ENCODE measurements around the gene GPC3.

The GPC3 gene

GRCh38 chrX:133881007-133881406 is 104.4 kb downstream of the GPC3 start:
- Histone ChIP-seq H3K4me2 (ENCODE audit: insufficient read depth, low read length, poor library complexity, severe bottlenecking) (no peak overlapping the region), H4K91ac (ENCODE audit: low read depth, low read length, poor library complexity) (no peak overlapping the region), H2AFZ (ENCODE audit: low read length) (no peak overlapping the region), H3K79me1 (ENCODE audit: low read depth, low read length) (no peaks in the 10 kb centered on the region), H3K9ac (ENCODE audit: low read depth, low read length, poor library complexity) (no peak overlapping the region), H2BK5ac (ENCODE audit: low read length) (no peak overlapping the region), H3K27ac (replicated peaks; ENCODE audit: low read length) (no peak overlapping the region), H3K4ac (ENCODE audit: low read length) (no peak overlapping the region), H2AK5ac (ENCODE audit: low read depth, low read length) (no peak overlapping the region), H3K18ac (ENCODE audit: low read length) (no peak overlapping the region), H2BK15ac (ENCODE audit: low read length) (no peak overlapping the region), H3K27me3 (ENCODE audit: control insufficient read depth in 3 of 3, insufficient read depth in 3 of 3, low read depth in 1 of 3, low read length in 3 of 3) (peaks cover 0 to 10% (median 0%) of the 10 kb centered on the region in 3 experiments), H3K9me3 (replicated peaks in 1 of 2; ENCODE audit: control insufficient read depth in 2 of 2, insufficient read depth in 1 of 2, low read depth in 1 of 2, low read length in 2 of 2) (no peaks in the 10 kb centered on the region), H2BK12ac (ENCODE audit: low read length) (no peak overlapping the region), H3K14ac (ENCODE audit: low read length) (no peak overlapping the region), H3K4me1 (ENCODE audit: control insufficient read depth in 2 of 2, insufficient read depth in 1 of 2, low read depth in 1 of 2, low read length in 2 of 2) (peaks cover 0 to 7% of the 10 kb centered on the region in 2 donors), H3K4me3 (ENCODE audit: low read length in 2 of 2) (no peak overlapping the region), H3K36me3 (replicated peaks in 1 of 2; ENCODE audit: control insufficient read depth in 2 of 2, insufficient read depth in 2 of 2, low read length in 2 of 2) (no peaks in the 10 kb centered on the region), H3K23ac (ENCODE audit: low read depth, low read length, poor library complexity) (no peak overlapping the region), H4K8ac (ENCODE audit: low read depth, low read length) (no peak overlapping the region), H2BK120ac (ENCODE audit: low read depth, low read length) (no peak overlapping the region)
- no peak for DNase-seq (ENCODE audit: low spot score)
- WGBS, 2 donors (ENCODE audit: extremely low coverage in 2 of 2, insufficient read length in 2 of 2, insufficient replicate concordance in 1 of 2): no CpG with 5 or more reads among the region's 4 CpGs

- Histone ChIP-seq H3K9me3 (replicated peaks in 1 of 2; ENCODE audit: control insufficient read depth in 2 of 2, insufficient read depth in 1 of 2, low read depth in 1 of 2, low read length in 2 of 2) (no peaks in the 10 kb centered on the region), H3K4me2 (ENCODE audit: insufficient read depth, low read length, poor library complexity, severe bottlenecking) (no peak overlapping the region), H3K4me1 (ENCODE audit: control insufficient read depth in 2 of 2, insufficient read depth in 1 of 2, low read depth in 1 of 2, low read length in 2 of 2) (peaks cover 0 to 7% of the 10 kb centered on the region in 2 donors), H3K27me3 (ENCODE audit: control insufficient read depth in 3 of 3, insufficient read depth in 3 of 3, low read depth in 1 of 3, low read length in 3 of 3) (peaks cover 0 to 10% (median 0%) of the 10 kb centered on the region in 3 experiments), H4K8ac (ENCODE audit: low read depth, low read length) (no peak overlapping the region), H3K4ac (ENCODE audit: low read length) (no peak overlapping the region), H4K91ac (ENCODE audit: low read depth, low read length, poor library complexity) (no peak overlapping the region), H2AK5ac (ENCODE audit: low read depth, low read length) (no peak overlapping the region), H3K14ac (ENCODE audit: low read length) (no peak overlapping the region), H3K9ac (ENCODE audit: low read depth, low read length, poor library complexity) (no peak overlapping the region), H3K18ac (ENCODE audit: low read length) (no peak overlapping the region), H3K4me3 (ENCODE audit: low read length in 2 of 2) (no peak overlapping the region), H2AFZ (ENCODE audit: low read length) (no peak overlapping the region), H2BK15ac (ENCODE audit: low read length) (no peak overlapping the region), H2BK12ac (ENCODE audit: low read length) (no peak overlapping the region), H3K27ac (replicated peaks; ENCODE audit: low read length) (no peak overlapping the region), H2BK5ac (ENCODE audit: low read length) (no peak overlapping the region), H3K23ac (ENCODE audit: low read depth, low read length, poor library complexity) (no peak overlapping the region), H3K36me3 (replicated peaks in 1 of 2; ENCODE audit: control insufficient read depth in 2 of 2, insufficient read depth in 2 of 2, low read length in 2 of 2) (no peaks in the 10 kb centered on the region), H3K79me1 (ENCODE audit: low read depth, low read length) (no peaks in the 10 kb centered on the region), H2BK120ac (ENCODE audit: low read depth, low read length) (no peak overlapping the region)
- WGBS, 2 donors (ENCODE audit: extremely low coverage in 2 of 2, insufficient read length in 2 of 2, insufficient replicate concordance in 1 of 2): no CpG with 5 or more reads among the region's 4 CpGs
- no peak for DNase-seq (ENCODE audit: low spot score)
Measured at GRCh38 chrX:133880032-133880443, 105.4 kb downstream of the GPC3 start.

- no peaks in the 10 kb centered on the region for H3K79me1 ChIP-seq (ENCODE audit: low read depth, low read length)
- no peak overlapping the region for H4K91ac ChIP-seq (ENCODE audit: low read depth, low read length, poor library complexity)
- H3K9me3 ChIP-seq (replicated peaks in 1 of 2; ENCODE audit: control insufficient read depth in 2 of 2, insufficient read depth in 1 of 2, low read depth in 1 of 2, low read length in 2 of 2): no peaks in the 10 kb centered on the region
- no CpG with 5 or more reads among the region's 3 CpGs for WGBS, 2 donors (ENCODE audit: extremely low coverage in 2 of 2, insufficient read length in 2 of 2, insufficient replicate concordance in 1 of 2)
- H3K14ac ChIP-seq (ENCODE audit: low read length): no peak overlapping the region
- H2AFZ ChIP-seq (ENCODE audit: low read length): no peak overlapping the region
- peaks cover 0 to 7% of the 10 kb centered on the region in 2 donors for H3K4me1 ChIP-seq (ENCODE audit: control insufficient read depth in 2 of 2, insufficient read depth in 1 of 2, low read depth in 1 of 2, low read length in 2 of 2)
- no peak overlapping the region for H3K4me2 ChIP-seq (ENCODE audit: insufficient read depth, low read length, poor library complexity, severe bottlenecking)
- no peak for DNase-seq (ENCODE audit: low spot score)
- no peak overlapping the region for H3K9ac ChIP-seq (ENCODE audit: low read depth, low read length, poor library complexity)
- H3K18ac ChIP-seq (ENCODE audit: low read length): no peak overlapping the region
- no peak overlapping the region for H3K4ac ChIP-seq (ENCODE audit: low read length)
- H4K8ac ChIP-seq (ENCODE audit: low read depth, low read length): no peak overlapping the region
- no peak overlapping the region for H3K27ac ChIP-seq (replicated peaks; ENCODE audit: low read length)
- H3K4me3 ChIP-seq (ENCODE audit: low read length in 2 of 2): no peak overlapping the region
- peaks cover 0 to 10% (median 0%) of the 10 kb centered on the region in 3 experiments for H3K27me3 ChIP-seq (ENCODE audit: control insufficient read depth in 3 of 3, insufficient read depth in 3 of 3, low read depth in 1 of 3, low read length in 3 of 3)
- no peaks in the 10 kb centered on the region for H3K36me3 ChIP-seq (replicated peaks in 1 of 2; ENCODE audit: control insufficient read depth in 2 of 2, insufficient read depth in 2 of 2, low read length in 2 of 2)
- no peak overlapping the region for H2BK120ac ChIP-seq (ENCODE audit: low read depth, low read length)
- H2AK5ac ChIP-seq (ENCODE audit: low read depth, low read length): no peak overlapping the region
- H2BK15ac ChIP-seq (ENCODE audit: low read length): no peak overlapping the region
- H2BK5ac ChIP-seq (ENCODE audit: low read length): no peak overlapping the region
- no peak overlapping the region for H3K23ac ChIP-seq (ENCODE audit: low read depth, low read length, poor library complexity)
- H2BK12ac ChIP-seq (ENCODE audit: low read length): no peak overlapping the region
Measured at GRCh38 chrX:133878710-133879109, 106.7 kb downstream of the GPC3 start.

- H3K4ac ChIP-seq (ENCODE audit: low read length): no peak overlapping the region
- H3K9ac ChIP-seq (ENCODE audit: low read depth, low read length, poor library complexity): no peak overlapping the region
- peaks cover 0 to 2% of the 10 kb centered on the region in 2 donors for H3K4me1 ChIP-seq (ENCODE audit: control insufficient read depth in 2 of 2, insufficient read depth in 1 of 2, low read depth in 1 of 2, low read length in 2 of 2)
- H2AK5ac ChIP-seq (ENCODE audit: low read depth, low read length): no peak overlapping the region
- H3K9me3 ChIP-seq (replicated peaks in 1 of 2; ENCODE audit: control insufficient read depth in 2 of 2, insufficient read depth in 1 of 2, low read depth in 1 of 2, low read length in 2 of 2): peaks cover 0 to 3% of the 10 kb centered on the region in 2 donors
- peaks cover 0 to 4% (median 0%) of the 10 kb centered on the region in 3 experiments for H3K27me3 ChIP-seq (ENCODE audit: control insufficient read depth in 3 of 3, insufficient read depth in 3 of 3, low read depth in 1 of 3, low read length in 3 of 3)
- DNase-seq (ENCODE audit: low spot score): no peak
- no peak overlapping the region for H3K14ac ChIP-seq (ENCODE audit: low read length)
- H2BK12ac ChIP-seq (ENCODE audit: low read length): no peak overlapping the region
- no peak overlapping the region for H2BK5ac ChIP-seq (ENCODE audit: low read length)
- H4K91ac ChIP-seq (ENCODE audit: low read depth, low read length, poor library complexity): no peak overlapping the region
- H4K8ac ChIP-seq (ENCODE audit: low read depth, low read length): no peak overlapping the region
- no peak overlapping the region for H2BK120ac ChIP-seq (ENCODE audit: low read depth, low read length)
- H3K23ac ChIP-seq (ENCODE audit: low read depth, low read length, poor library complexity): no peak overlapping the region
- no peaks in the 10 kb centered on the region for H3K36me3 ChIP-seq (replicated peaks in 1 of 2; ENCODE audit: control insufficient read depth in 2 of 2, insufficient read depth in 2 of 2, low read length in 2 of 2)
- no peak overlapping the region for H3K18ac ChIP-seq (ENCODE audit: low read length)
- H3K27ac ChIP-seq (replicated peaks; ENCODE audit: low read length): no peak overlapping the region
- H3K79me1 ChIP-seq (ENCODE audit: low read depth, low read length): no peaks in the 10 kb centered on the region
- no peak overlapping the region for H2AFZ ChIP-seq (ENCODE audit: low read length)
- H3K4me2 ChIP-seq (ENCODE audit: insufficient read depth, low read length, poor library complexity, severe bottlenecking): no peak overlapping the region
- no peak overlapping the region for H2BK15ac ChIP-seq (ENCODE audit: low read length)
- H3K4me3 ChIP-seq (ENCODE audit: low read length in 2 of 2): no peak overlapping the region
Measured at GRCh38 chrX:133876646-133877045, 108.7 kb downstream of the GPC3 start.
